Measurements from ENCODE around the gene MTPN.

The MTPN gene

GRCh38 chr7:135878284-135878683, 98.9 kb downstream of the MTPN start:
- no peak for TF ChIP-seq CTCF (conservative IDR thresholded peaks at IDR 0.05; ENCODE audit: low read length)
- no peak for DNase-seq (ENCODE audit: low read depth)

GRCh38 chr7:135877805-135878204, 99.4 kb downstream of the MTPN start:
- no peak overlapping the region for H3K4me3 ChIP-seq (ENCODE audit: low read length)
- DNase-seq (ENCODE audit: low read depth) = peak; percentile 58
- TF ChIP-seq CTCF (conservative IDR thresholded peaks at IDR 0.05; ENCODE audit: low read length) = no peak

More at GRCh38 chr7:135878284-135878683, 98.9 kb downstream of the MTPN start:
- no peak overlapping the region for H3K4me3 ChIP-seq (ENCODE audit: low read length)
